Jurkat, Clone E6-1 (cell line): Measurements from ENCODE around the gene ICOS.
"Not testable (repeated sequence)": the region's sequence is repeated elsewhere in the genome, so short reads cannot be mapped to it uniquely, and the experiment has no call there.

Experiments
- DNase-seq: peaks from one replicate; pipeline ENCODE4 v3.0.0-alpha.2; 2011; ENCODE audit warnings: low read depth, low spot score
- H3K4me3 ChIP-seq: 2 replicates; pipeline ENCODE4 v1.5.1; 2011; ENCODE audit warnings: mild to moderate bottlenecking, low read length, control low read depth, moderate library complexity

Gene ICOS

DNA sequence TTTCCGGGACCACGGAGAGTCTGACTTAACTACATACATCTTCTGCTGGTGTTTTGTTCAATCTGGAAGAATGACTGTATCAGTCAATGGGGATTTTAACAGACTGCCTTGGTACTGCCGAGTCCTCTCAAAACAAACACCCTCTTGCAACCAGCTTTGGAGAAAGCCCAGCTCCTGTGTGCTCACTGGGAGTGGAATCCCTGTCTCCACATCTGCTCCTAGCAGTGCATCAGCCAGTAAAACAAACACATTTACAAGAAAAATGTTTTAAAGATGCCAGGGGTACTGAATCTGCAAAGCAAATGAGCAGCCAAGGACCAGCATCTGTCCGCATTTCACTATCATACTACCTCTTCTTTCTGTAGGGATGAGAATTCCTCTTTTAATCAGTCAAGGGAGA is 23.1 kb downstream of the ICOS start:
- H3K4me3 ChIP-seq, result no peak overlapping the region
- no peak for DNase-seq

GRCh38 chr2:203960811-203961210 is 24.2 kb downstream of the ICOS start:
- DNase-seq, result no peak

GRCh38 chr2:203965190-203965589 is 28.6 kb downstream of the ICOS start:
- not testable (repeated sequence) for DNase-seq, H3K4me3 ChIP-seq

More at GRCh38 chr2:203960811-203961210, 24.2 kb downstream of the ICOS start:
- H3K4me3 ChIP-seq, result no peak overlapping the region

DNA sequence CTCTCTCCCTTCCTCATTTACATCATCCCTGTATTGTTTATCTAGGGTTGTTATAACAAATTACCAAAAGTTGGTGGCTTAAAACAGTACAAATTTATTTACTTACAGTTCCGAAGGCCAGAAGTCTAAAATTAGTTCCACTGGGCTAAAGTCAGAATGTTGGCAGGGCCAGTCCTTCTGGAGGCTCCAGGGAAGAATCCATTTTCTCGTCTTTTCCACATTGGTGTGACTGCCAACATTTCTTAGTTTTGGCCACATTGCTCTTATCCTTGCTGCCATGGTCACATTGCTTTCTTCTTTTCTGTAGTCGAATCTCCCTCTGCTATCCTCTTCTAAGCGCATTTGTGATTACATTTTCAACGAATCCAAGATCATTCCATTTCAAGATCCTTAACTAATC is 34.7 kb downstream of the ICOS start:
- DNase-seq, result no peak
- no peak overlapping the region for H3K4me3 ChIP-seq

- H3K4me3 ChIP-seq, result no peak overlapping the region
- no peak for DNase-seq
Measured at GRCh38 chr2:203972066-203972465, 35.5 kb downstream of the ICOS start.

- DNase-seq, result no peak
- no peak overlapping the region for H3K4me3 ChIP-seq
Measured at GRCh38 chr2:203973000-203973399, 36.4 kb downstream of the ICOS start.

DNA sequence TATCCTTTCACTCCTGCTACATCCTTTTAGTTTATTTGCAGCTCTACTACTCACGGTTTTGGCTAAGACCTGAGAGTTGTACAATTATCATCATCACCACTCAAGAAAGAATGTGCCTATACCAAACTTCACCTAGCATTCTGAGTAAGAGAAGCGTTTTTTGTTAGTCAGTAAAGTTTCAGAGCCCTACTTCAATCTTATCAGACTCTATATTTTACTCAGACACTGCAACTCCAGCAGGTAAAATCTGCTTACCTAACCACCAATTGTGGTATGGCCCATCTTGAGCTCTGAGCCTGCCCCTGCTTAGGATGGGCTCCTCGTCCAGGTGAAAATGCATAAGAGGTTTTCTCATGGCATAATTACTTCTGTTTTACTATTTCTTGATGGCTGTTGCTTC is 37.1 kb downstream of the ICOS start:
- DNase-seq, result no peak
- H3K4me3 ChIP-seq, result no peak overlapping the region

DNA sequence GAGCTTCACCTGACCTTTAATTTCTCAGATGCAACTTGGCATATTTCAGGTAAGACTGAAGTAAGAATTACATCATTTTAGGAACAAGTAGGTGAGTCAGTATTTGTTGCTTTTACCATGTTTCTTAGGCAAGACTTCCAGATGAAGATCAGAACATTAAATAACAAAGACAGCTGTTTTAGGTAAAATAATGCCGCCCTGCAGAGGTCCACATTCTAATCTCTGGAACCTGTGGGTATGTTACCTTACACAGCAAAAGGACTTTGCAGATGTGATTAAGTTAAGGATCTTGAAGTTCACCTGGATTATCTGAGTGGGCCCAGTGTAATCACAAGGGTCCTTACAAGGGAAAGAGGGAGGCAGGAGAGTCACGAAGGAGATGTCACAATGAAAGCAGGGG is 39.3 kb downstream of the ICOS start:
- no peak for DNase-seq

GRCh38 chr2:203982276-203982675 is 45.7 kb downstream of the ICOS start:
- DNase-seq, result no peak
- H3K4me3 ChIP-seq, result no peak overlapping the region

More for the DNA sequence above, 39.3 kb downstream of the ICOS start:
- no peak overlapping the region for H3K4me3 ChIP-seq

DNA sequence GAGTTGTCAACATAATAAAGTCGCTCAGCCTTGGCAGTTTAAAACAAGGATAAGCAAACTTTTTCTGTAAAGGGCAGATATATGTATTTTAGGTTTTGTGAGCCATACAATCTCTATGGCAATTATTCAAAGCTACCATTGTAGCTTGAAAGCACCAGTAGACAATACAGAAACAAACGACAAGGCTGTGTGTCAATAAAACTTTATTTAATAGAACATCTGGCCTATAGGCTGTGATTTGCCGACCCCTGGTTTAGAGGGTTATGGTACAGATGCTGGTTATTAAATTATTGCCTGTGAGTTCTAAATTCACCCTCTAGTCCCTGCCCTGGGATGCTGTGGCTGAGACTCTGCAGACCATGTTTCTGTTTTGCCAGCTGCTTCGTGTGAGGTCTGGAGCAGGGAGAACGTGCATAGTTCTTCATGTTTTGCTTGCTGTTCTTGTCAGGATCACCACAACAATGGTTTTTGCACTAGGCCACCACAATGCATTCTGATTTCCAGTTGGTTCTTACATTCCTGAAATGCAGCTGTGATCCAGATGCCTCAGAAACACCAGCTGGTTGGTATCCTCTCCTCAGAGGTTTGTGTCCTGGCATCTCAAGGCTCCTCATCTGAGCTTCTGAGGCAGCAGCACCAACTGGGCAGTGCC is 46.6 kb downstream of the ICOS start:
- no peak overlapping the region for H3K4me3 ChIP-seq
- DNase-seq, result no peak

DNA sequence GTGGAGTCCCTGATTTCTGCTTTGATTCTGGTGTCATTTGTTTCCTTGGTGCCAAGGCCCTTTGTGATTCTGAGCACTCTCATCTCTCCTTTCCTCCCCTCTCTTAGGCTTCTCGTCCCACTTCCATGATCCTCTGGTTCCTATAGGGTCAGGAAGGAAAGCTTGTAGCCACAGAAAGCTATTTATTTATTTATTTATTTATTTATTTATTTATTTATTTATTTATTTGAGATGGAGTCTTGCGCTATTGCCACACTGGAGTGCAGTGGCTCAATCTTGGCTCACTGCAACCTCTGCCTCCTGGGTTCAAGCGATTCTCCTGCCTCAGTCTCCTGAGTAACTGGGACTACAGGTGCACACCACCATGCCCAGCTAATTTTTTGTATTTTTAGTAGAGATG is 49.4 kb downstream of the ICOS start:
- DNase-seq, H3K4me3 ChIP-seq: not testable (repeated sequence)

GRCh38 chr2:203987959-203988358 is 51.4 kb downstream of the ICOS start:
- no peak overlapping the region for H3K4me3 ChIP-seq
- DNase-seq, result no peak

DNA sequence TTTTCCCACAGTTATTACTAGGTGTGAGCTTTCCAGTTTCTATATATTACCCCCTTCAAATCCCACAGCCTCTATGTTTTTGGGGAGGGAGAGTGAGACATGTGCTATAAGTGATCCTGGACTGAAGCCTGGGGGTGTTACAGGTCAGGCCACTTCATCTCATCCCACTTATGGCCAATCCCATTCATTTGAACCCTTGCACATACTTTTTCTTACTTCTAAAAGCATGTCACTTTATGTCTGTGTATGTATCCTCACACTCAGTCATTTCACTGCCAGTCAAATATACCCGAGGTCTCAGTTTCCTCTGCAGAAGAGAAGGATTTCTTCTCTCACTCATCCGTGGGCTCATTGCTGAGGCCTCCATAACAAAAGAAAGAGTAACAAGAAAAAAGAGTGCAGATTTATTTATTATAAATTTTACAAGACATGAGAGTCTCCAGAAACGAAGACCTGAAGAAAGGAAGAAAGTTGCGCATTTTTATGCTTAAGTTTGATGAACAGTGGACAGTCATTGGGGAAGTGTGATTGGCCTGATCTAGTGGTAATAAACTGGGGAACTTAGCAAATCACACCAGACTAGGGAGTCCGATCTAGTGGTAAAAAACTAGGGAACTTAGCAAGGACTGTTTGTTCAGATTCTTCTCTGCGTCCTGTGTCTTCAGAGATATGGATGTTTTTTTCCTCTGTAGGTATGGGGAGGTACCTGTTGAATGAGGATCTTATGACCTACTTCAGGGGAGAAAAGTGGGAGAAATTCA is 52.1 kb downstream of the ICOS start:
- DNase-seq, result no peak

DNA sequence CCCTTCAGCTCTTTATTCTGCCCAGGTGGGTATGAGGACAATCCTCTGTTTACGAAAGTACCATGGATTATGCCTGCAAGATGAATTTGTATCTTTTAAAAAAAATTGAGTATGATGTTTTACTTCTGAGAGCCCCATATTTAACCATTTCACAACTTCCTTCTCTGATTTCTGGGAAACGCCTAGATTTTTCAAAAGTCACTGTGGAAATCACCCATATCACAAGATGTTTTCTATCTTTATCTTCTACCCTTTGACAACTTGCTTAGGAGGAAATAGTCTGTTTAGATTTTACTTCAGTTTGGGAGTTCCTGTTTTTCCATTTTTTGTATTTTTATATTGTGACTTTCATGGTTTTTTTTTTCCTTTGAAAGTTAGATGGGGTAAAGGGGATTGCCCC is 53.0 kb downstream of the ICOS start:
- no peak for DNase-seq
- H3K4me3 ChIP-seq, result no peak overlapping the region

More for the DNA sequence above, 52.1 kb downstream of the ICOS start:
- H3K4me3 ChIP-seq, result no peak overlapping the region

DNA sequence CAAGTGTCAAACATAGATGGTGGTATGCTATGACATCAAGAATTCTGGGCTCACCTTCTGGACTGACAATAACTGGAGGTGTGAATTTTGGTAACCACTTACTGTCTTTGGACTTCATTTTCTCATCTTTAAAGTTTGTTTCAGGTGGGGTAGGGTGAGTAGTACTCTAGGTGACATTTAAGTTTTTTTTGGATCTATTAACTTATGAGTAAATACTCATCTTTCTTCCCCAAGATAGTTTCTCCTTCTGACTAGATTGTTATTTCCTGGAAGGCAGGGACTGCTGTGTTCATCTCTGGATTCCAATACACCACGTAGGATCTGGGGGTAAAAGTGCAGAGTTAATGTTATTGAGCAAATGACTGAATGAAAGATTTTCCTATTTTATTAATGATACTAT is 55.9 kb downstream of the ICOS start:
- no peak for DNase-seq
- no peak overlapping the region for H3K4me3 ChIP-seq

DNA sequence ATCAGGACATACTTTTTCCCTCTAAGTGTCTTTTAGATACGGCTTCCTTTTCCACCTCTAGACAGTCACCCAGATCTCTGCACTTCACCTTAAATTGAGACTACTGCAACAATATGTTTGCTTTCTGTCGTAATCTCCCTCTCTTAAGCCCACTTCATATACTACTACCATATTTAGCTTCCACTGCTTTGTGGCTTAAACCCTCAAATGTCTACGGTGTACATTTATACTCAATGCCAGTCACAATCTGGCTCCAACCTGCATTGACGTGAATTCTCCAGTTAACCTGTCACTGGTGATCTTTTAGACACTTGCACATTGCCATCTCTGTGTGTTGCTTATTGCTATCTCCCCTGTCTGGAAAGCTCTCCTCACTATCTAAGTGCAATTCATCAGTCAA is 56.4 kb downstream of the ICOS start:
- no peak overlapping the region for H3K4me3 ChIP-seq
- no peak for DNase-seq

DNA sequence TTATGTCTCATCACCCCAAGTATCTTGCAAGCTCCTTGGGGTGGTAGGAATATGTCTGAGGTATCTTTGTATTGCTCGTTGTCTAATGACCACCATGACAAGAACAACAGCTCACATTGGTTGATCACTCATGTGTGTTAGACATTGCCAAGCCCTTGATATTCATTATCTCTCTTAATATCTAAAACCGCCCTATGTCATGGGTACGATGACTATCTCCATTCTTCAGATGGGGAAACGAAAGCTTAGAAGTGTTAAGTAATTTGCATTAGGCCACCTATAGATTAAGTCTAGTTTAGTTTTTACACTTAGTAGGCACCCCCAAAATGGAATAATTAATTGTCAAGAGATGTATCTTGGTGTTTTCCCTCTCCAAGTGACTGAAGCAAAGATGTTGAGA is 57.0 kb downstream of the ICOS start:
- no peak overlapping the region for H3K4me3 ChIP-seq
- DNase-seq, result no peak

DNA sequence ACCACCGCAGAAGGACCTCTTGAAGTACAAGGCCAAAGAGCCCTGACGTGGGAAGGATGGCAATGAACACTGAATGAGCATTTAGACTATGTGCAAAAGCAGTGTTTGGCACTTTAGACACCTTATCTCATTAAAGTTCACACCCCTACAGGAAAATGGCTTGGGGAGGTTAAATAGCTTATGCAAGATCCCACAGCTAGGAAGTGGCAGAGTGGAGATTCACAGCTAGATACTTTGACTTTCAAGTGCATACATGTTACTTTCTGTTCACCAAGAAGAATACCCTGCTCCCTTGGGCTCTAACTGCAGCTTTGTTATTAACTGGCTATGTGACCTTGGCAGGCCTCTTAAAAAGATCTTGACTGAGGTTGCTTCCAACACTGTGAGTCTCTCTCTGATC is 58.2 kb downstream of the ICOS start:
- no peak overlapping the region for H3K4me3 ChIP-seq
- no peak for DNase-seq

- H3K4me3 ChIP-seq, result no peak overlapping the region
- DNase-seq, result no peak
Measured at GRCh38 chr2:203996692-203997091, 60.1 kb downstream of the ICOS start.

DNA sequence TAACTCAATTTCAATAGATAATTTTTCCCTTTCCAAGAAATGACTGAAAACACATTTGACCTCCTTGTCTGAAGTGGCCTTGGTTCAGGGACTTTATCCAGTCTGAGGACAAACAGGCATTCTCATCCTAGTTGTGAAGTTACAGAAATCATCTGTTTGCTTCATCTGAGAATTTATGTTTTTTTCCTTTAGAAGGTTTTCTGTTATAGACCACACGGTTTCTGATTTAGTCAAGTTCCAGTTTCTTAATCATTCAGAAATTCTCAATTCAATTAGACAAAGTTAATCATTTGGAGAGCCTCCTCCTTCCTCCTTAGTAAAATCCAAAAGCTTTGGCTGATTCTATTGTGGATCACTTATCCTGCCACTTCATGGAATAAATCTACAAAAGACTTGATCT is 60.9 kb downstream of the ICOS start:
- no peak overlapping the region for H3K4me3 ChIP-seq
- DNase-seq, result no peak
